Gastroesophageal sphincter (tissue), 4 donors: Measurements from ENCODE around the gene HHAT. TPM values are rescaled to one million over a fixed set of nuclear protein-coding genes. Genes with fewer than 3 reads are reported as not detected.

Source experiments
- ATAC-seq: fragments of 150-250 bp; one replicate; pipeline ENCODE4 v1.9.1; 2016; ENCODE audit warnings: mild to moderate bottlenecking, moderate library complexity
- H3K27ac ChIP-seq, 4 donors: fragments of 200-600 bp; sonication (generic) in 3 of 4; 1 replicate in 3 of 4; 2 replicates in 1 of 4; pipeline ENCODE4 v1.5.1; 2016 to 2019
- H3K27me3 ChIP-seq: fragments of 200-600 bp; sonication (generic); one replicate; pipeline ENCODE4 v1.5.1; 2019
- H3K36me3 ChIP-seq, 2 donors: fragments of 200-600 bp; sonication (generic); one replicate each; pipeline ENCODE4 v1.5.1; 2019; ENCODE audit warnings: control low read depth in 1 of 2
- H3K4me1 ChIP-seq, 3 donors: fragments of 200-600 bp; sonication (generic); 1 replicate in 2 of 3; 2 replicates in 1 of 3; pipeline ENCODE4 v1.5.1; 2016 to 2019; ENCODE audit warnings: control low read depth in 2 of 3
- H3K4me3 ChIP-seq, 2 donors: fragments of 200-600 bp; sonication (generic); one replicate each; pipeline ENCODE4 v1.5.1; 2019; ENCODE audit warnings: mild to moderate bottlenecking in 1 of 2, moderate library complexity in 1 of 2
- H3K9me3 ChIP-seq, 3 donors: fragments of 200-600 bp; sonication (generic); one replicate each; pipeline ENCODE4 v1.5.1; 2017 to 2019; ENCODE audit warnings: control low read depth in 2 of 3
- CTCF ChIP-seq, 4 experiments: fragments of 200-600 bp in 2 of 4; fragments of 450-650 bp in 2 of 4; sonication (generic) in 1 of 4; IDR thresholded peaks; one replicate each; pipeline ENCODE4 v1.5.1; 2017 to 2019; ENCODE audit warnings: antibody characterized with exemption in 4 of 4, mild to moderate bottlenecking in 2 of 4, moderate library complexity in 2 of 4
- EP300 ChIP-seq: sonication (generic); formaldehyde crosslinking; IDR thresholded peaks from one replicate; pipeline ENCODE4 v1.6.1; 2017; ENCODE audit warnings: antibody characterized with exemption, mild to moderate bottlenecking
- POLR2A ChIP-seq, 2 donors: fragments of 450-650 bp; IDR thresholded peaks; one replicate each; pipeline ENCODE4 v1.6.1; 2017; ENCODE audit warnings: antibody characterized with exemption in 2 of 2, mild to moderate bottlenecking in 2 of 2, moderate library complexity in 1 of 2
- POLR2AphosphoS5 ChIP-seq: sonication (generic); formaldehyde crosslinking; IDR thresholded peaks from one replicate; pipeline ENCODE4 v1.6.1; 2017; ENCODE audit warnings: antibody characterized with exemption
- WGBS, 2 donors: methylation state at CpG; one replicate each; pipeline ENCODE4 v1.1.5; 2018; ENCODE audit warnings: low coverage in 1 of 2; 5-methylcytosine and 5-hydroxymethylcytosine counted together
- total RNA-seq, 4 donors: library from RNA; depleted of rRNA; stranded (reverse); fragments of >200 nt; gene quantifications; one replicate each; pipeline ENCODE4 v1.1.0, GENCODE V29; 2016

Gene HHAT
- total RNA-seq, 4 donors from 2014 or later, result 1.2 to 2.4 (median 1.9) TPM

- Histone ChIP-seq H3K9me3 (no peaks in the 10 kb centered on the region), H3K36me3 (no peaks in the 10 kb centered on the region), H3K4me1 (peaks cover 4 to 34% (median 6%) of the 10 kb centered on the region in 3 donors), H3K4me3 (no peak overlapping the region), H3K27ac (no peak overlapping the region), H3K27me3 (no peaks in the 10 kb centered on the region)
- TF ChIP-seq CTCF (IDR thresholded peaks at IDR 0.05) (peak; percentile 45 to 70 (median 64)), POLR2AphosphoS5 (no peak)
- no peak for ATAC-seq
- 32 to 39% methylated on average over 5 to 6 of the region's 10 CpGs for WGBS, 2 donors
These were observed 32.3 kb downstream of the HHAT start for GRCh38 chr1:210360852-210361477.

- Histone ChIP-seq H3K4me1 (peaks cover 4 to 34% (median 6%) of the 10 kb centered on the region in 3 donors), H3K27me3 (no peaks in the 10 kb centered on the region), H3K4me3 (no peak overlapping the region), H3K36me3 (no peaks in the 10 kb centered on the region), H3K9me3 (no peaks in the 10 kb centered on the region), H3K27ac (no peak overlapping the region)
- TF ChIP-seq POLR2AphosphoS5, result no peak
- no peak for TF ChIP-seq CTCF (IDR thresholded peaks at IDR 0.05)
- no peak for TF ChIP-seq POLR2A (IDR thresholded peaks at IDR 0.05)
- TF ChIP-seq EP300, result no peak
- WGBS, 2 donors, result 82 to 96% methylated on average over 4 of the region's 4 CpGs
- no peak for ATAC-seq
These were observed 33.0 kb downstream of the HHAT start for GRCh38 chr1:210361665-210362064.

- ATAC-seq, result peak; percentile 79
- H3K36me3 ChIP-seq, result no peaks in the 10 kb centered on the region
- no peak overlapping the region for H3K4me3 ChIP-seq
- WGBS, 2 donors, result 20 to 27% methylated on average over 3 to 4 of the region's 4 CpGs
- no peak for TF ChIP-seq CTCF (IDR thresholded peaks at IDR 0.05)
- TF ChIP-seq POLR2AphosphoS5, result peak; percentile 91
- H3K27ac ChIP-seq, result peak overlapping the region in 3 of 4 donors; percentile 37 to 48 (median 47)
- peaks cover 4 to 34% (median 6%) of the 10 kb centered on the region in 3 donors for H3K4me1 ChIP-seq
- no peaks in the 10 kb centered on the region for H3K27me3 ChIP-seq
- H3K9me3 ChIP-seq, result no peaks in the 10 kb centered on the region
These were observed 33.8 kb downstream of the HHAT start for GRCh38 chr1:210362526-210362925.

GRCh38 chr1:210363119-210363518 is 34.4 kb downstream of the HHAT start:
- ATAC-seq, result no peak
- WGBS, 2 donors, result 42 to 50% methylated on average over 2 of the region's 6 CpGs
- Histone ChIP-seq H3K9me3 (no peaks in the 10 kb centered on the region), H3K4me3 (no peak overlapping the region), H3K4me1 (peaks cover 4 to 34% (median 6%) of the 10 kb centered on the region in 3 donors), H3K36me3 (no peaks in the 10 kb centered on the region), H3K27ac (peak overlapping the region; percentile 24 to 48 (median 42)), H3K27me3 (no peaks in the 10 kb centered on the region)
- no peak for TF ChIP-seq POLR2A (IDR thresholded peaks at IDR 0.05)
- TF ChIP-seq EP300, result no peak
- no peak for TF ChIP-seq CTCF (IDR thresholded peaks at IDR 0.05)
- TF ChIP-seq POLR2AphosphoS5, result no peak

- Histone ChIP-seq H3K4me3 (no peak overlapping the region), H3K27me3 (no peaks in the 10 kb centered on the region), H3K36me3 (peaks cover 0 to 3% of the 10 kb centered on the region in 2 donors), H3K4me1 (peaks cover 4 to 34% (median 6%) of the 10 kb centered on the region in 3 donors), H3K27ac (no peak overlapping the region), H3K9me3 (no peaks in the 10 kb centered on the region)
- TF ChIP-seq POLR2A (IDR thresholded peaks at IDR 0.05), result no peak
- TF ChIP-seq POLR2AphosphoS5, result no peak
- TF ChIP-seq EP300, result no peak
- no peak for ATAC-seq
- 57 to 77% methylated on average over 1 to 5 of the region's 5 CpGs for WGBS, 2 donors
These were observed 35.8 kb downstream of the HHAT start for GRCh38 chr1:210364479-210364878.
